ENCODE data around the gene CKAP2L. TPM values are rescaled to one million over a fixed set of nuclear protein-coding genes. Genes with fewer than 3 reads are reported as not detected.
A peak's percentile ranks its signal among the peaks of the same experiment; 100 is the strongest.

CKAP2L gene
- total RNA-seq, 3 donors from 2014 or later: 0.96 TPM; not detected in 2

DNA sequence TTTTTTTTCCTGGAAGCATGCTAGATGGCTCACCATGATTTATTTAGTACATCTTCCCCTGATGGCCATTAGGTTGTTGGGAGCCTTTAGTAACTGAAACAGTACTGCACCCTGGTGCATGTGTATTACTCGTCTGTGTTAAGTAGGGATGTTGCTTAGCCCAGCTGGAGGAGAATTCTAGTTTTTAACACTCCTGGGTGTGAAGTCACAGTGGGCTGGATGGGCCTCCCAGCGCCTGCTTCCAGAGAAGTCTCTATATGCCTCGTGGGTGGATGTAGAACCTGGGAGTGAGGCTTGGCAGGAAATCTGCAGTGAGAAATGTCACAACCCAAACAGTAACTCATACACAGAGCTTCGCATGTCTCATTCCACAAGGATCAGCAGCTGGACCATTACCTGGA, 72.5 kb downstream of the CKAP2L start:
- Histone ChIP-seq H3K27me3 (no peaks in the 10 kb centered on the region), H3K9me3 (no peaks in the 10 kb centered on the region), H3K4me1 (no peaks in the 10 kb centered on the region), H3K36me3 (no peaks in the 10 kb centered on the region), H3K27ac (peak overlapping the region; percentile 5 to 80), H3K4me3 (no peak overlapping the region)
- DNase-seq (ENCODE audit: low spot score in 2 of 2): no peak
- TF ChIP-seq POLR2AphosphoS5 (IDR thresholded peaks at IDR 0.05) (no peak), POLR2A (IDR thresholded peaks at IDR 0.05) (no peak)
- TF ChIP-seq, protein P1, sequence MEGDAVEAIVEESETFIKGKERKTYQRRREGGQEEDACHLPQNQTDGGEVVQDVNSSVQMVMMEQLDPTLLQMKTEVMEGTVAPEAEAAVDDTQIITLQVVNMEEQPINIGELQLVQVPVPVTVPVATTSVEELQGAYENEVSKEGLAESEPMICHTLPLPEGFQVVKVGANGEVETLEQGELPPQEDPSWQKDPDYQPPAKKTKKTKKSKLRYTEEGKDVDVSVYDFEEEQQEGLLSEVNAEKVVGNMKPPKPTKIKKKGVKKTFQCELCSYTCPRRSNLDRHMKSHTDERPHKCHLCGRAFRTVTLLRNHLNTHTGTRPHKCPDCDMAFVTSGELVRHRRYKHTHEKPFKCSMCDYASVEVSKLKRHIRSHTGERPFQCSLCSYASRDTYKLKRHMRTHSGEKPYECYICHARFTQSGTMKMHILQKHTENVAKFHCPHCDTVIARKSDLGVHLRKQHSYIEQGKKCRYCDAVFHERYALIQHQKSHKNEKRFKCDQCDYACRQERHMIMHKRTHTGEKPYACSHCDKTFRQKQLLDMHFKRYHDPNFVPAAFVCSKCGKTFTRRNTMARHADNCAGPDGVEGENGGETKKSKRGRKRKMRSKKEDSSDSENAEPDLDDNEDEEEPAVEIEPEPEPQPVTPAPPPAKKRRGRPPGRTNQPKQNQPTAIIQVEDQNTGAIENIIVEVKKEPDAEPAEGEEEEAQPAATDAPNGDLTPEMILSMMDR (IDR thresholded peaks at IDR 0.05): no peak
- intact Hi-C loops (cut with DNase I; ENCODE audit: low total_unique reads): loop anchor here (5.0 kb wide), 1 partner anchor 65 kb away; no protein-coding TSS in a partner anchor

DNA sequence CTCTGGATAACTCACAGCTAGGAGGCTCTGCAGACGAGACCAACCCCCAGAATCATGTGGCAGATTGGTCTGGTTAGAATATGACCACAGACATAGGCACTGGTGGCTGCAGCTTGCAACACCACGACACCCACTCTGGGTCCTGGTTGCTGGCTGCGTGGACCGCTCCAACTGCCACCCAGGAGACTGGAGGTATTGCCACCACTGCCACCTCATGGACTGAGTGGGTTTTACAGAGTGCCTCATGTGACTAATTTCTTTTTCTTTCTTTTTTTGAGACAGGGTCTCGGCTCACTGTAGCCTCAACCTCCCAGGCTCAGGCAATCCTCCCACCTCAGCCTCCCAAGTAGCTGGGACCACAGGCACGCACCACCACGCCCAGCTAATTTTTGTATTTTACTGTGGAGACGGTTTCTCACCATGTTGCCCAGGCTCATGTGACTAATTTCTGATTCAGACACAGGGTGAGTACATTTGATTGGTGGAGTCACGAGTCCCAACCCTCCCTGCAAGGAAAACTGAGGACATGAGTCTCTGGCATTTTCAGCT, 73.5 kb downstream of the CKAP2L start:
- no peaks in the 10 kb centered on the region for H3K36me3 ChIP-seq
- intact Hi-C loops (cut with DNase I; ENCODE audit: low total_unique reads): loop anchor here (5.0 kb wide), 1 partner anchor 64 kb away; no protein-coding TSS in a partner anchor
- H3K4me1 ChIP-seq: no peaks in the 10 kb centered on the region
- no peaks in the 10 kb centered on the region for H3K9me3 ChIP-seq
- no peak overlapping the region for H3K27ac ChIP-seq
- TF ChIP-seq, protein P1 (IDR thresholded peaks at IDR 0.05): peak; percentile 44 to 83 (median 78)
- TF ChIP-seq POLR2AphosphoS5 (IDR thresholded peaks at IDR 0.05): no peak
- no peaks in the 10 kb centered on the region for H3K27me3 ChIP-seq
- DNase-seq (ENCODE audit: low spot score in 2 of 2): peak; percentile 43 to 60
- H3K4me3 ChIP-seq: no peak overlapping the region

DNA sequence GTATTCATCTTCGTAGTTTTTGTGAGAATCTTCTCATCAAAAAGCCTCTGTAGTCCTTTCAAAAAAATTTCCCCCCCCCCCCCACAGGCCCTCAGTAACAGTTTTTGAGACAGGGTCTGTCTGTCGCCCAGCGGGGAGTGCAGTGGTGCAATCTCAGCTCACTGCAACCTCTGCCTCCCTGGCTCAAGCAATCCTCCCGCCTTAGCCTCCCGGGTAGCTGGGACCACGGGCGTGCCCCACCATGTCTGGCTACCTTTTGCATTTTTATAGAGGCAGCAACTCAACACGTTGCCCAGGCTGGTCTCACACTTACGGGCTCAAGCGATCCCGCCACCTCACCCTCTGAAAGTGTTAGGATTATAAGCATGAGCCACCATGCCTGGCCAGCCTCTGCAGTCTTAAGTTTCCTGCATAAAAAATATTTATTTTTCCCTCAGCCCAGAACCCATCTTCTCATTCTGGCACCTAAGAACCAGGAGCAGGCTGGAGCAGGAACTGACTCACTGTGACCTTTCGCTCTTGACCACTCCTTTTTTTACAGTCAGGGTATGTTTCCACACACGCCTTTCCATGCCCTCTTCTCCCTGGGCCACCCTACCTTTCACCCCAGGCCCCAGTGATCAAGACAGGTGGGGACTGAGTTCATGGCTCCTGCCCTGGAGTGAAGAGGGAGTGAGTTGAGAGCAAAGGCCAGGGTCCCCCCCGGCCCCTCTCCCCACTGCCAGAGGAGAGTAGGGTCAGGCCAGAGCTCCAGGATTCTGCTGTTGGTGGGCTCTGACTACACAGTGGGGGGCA, 76.1 kb downstream of the CKAP2L start:
- Histone ChIP-seq H3K9me3 (no peaks in the 10 kb centered on the region), H3K27me3 (no peaks in the 10 kb centered on the region), H3K4me1 (no peaks in the 10 kb centered on the region), H3K27ac (no peak overlapping the region), H3K36me3 (no peaks in the 10 kb centered on the region), H3K4me3 (no peak overlapping the region)
- intact Hi-C loops (cut with DNase I; ENCODE audit: low total_unique reads): no loop called here
- DNase-seq (ENCODE audit: low spot score in 2 of 2): no peak
- TF ChIP-seq POLR2AphosphoS5 (IDR thresholded peaks at IDR 0.05) (no peak), POLR2A (IDR thresholded peaks at IDR 0.05) (no peak)
- TF ChIP-seq, protein P1 (IDR thresholded peaks at IDR 0.05): no peak

DNA sequence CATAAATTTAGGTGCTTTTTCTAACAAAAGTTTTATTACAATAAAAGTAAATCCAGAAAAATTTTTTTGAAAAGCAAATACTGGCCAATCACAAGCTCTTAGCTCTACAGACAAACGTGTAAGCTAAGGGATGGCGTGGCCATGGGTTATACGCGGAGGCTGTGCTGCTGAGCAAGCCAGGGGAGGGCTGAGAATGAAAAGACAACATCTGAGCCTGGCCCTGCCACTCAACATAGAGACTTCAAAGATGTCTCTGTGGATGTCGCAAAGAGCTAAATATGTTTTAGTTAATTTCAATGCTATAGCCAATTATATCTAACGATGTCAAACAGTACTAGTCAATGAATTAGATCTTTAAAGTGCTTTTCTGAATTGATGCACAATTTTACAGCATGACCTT, 76.9 kb downstream of the CKAP2L start:
- Histone ChIP-seq H3K4me1 (no peaks in the 10 kb centered on the region), H3K36me3 (no peaks in the 10 kb centered on the region), H3K27ac (no peak overlapping the region), H3K27me3 (no peaks in the 10 kb centered on the region), H3K4me3 (no peak overlapping the region), H3K9me3 (no peaks in the 10 kb centered on the region)
- no peak for TF ChIP-seq POLR2A (IDR thresholded peaks at IDR 0.05)
- TF ChIP-seq, protein P1 (IDR thresholded peaks at IDR 0.05): no peak
- no peak for TF ChIP-seq POLR2AphosphoS5 (IDR thresholded peaks at IDR 0.05)
- no peak for DNase-seq (ENCODE audit: low spot score in 2 of 2)
- intact Hi-C loops (cut with DNase I; ENCODE audit: low total_unique reads): no loop called here

Other genes with a start within 250 kb of the CKAP2L start
- gene POLR1B, start 222.1 kb downstream of the CKAP2L start, total RNA-seq: 10 to 100 TPM in 2 of 3 donors, 1 to 10 TPM in 1; 7.8 to 23.7 (median 15.7) TPM
- gene CHCHD5, start 180.0 kb downstream of the CKAP2L start, total RNA-seq: 10 to 100 TPM; 19.0 to 20.2 (median 19.5) TPM
- 10 to 100 TPM; 26.1 to 46.8 (median 42.6) TPM for gene SLC20A1, start 118.7 kb downstream of the CKAP2L start, total RNA-seq
- gene NT5DC4, start 43.6 kb downstream of the CKAP2L start, total RNA-seq: not detected
- gene IL1A, start 19.9 kb upstream of the CKAP2L start, total RNA-seq: under 1 TPM in 1 of 3 donors, not detected in 2; 0.44 TPM
- 1 to 10 TPM in 1 of 3 donors, not detected in 2; 8.0 TPM for gene IL1B, start 72.2 kb upstream of the CKAP2L start, total RNA-seq
- gene IL37, start 146.6 kb upstream of the CKAP2L start, total RNA-seq: not detected
- not detected for gene IL36G, start 213.4 kb upstream of the CKAP2L start, total RNA-seq
- gene IL36A, start 240.8 kb upstream of the CKAP2L start, total RNA-seq: not detected

Measured in breast epithelium (tissue), 4 donors.